Measurements from ENCODE around the gene TMPRSS9.

Gene TMPRSS9

DNA sequence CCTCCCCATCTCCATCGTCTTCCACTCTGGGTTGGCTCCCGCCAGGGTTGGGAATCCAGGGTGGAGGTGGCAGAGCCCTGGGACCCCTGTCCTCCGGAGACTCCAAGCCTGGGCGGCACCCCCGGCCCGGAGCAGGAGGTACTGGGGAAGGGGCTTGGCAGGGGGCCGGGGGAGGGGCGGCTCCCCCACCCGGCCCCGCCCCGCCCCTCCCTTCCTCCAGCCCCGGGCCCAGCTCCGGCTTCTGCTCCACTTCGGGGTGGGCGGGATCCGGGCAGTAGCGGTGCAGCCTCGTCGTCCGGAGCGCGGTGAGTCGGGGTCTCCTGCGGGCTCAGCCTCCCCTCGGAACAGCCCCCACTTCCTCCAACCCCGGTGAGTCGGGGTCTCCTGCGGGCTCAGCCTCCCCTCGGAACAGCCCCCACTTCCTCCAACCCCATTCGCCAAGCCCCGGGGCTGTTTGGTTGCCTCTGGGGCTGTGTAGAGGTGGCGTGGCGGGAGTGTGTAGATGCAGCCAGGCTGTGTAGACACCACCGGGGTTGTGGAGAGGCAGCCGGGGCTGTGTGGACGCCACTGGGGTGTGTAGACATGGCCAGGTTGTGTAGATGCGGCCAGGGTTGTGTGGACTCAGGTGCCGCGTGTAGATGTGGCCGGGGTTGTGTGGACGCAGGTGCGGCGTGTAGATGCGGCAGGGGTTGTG lies at the start of gene TMPRSS9:
Gene TMPRSS9 (plus strand): TSS at position 274 of the 694 bp plus-strand sequence. CDS start 29,521 bp downstream, outside the sequence.
- DNase-seq (ENCODE audit: low spot score), result no peak

DNA sequence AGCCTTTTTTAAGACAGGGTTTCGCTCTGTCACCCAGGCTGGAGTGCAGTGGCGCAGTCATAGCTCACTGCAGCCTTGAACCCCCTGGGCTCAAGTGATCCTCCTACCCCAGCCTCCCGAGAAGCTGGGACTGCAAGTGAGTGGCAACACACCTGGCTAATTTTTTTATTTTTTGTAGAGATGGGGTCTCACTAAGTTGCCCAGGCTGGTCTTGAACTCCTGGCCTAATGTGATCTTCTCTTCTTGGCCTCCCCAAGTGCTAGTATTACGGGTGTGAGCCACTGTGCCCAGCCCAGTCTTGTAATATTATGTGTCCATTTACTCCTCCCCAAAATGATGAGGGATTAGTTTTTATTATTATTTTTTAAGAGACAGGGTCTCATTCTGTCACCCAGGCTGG lies 49.0 kb upstream of the TMPRSS9 start:
- no peak for DNase-seq (ENCODE audit: low spot score)

DNA sequence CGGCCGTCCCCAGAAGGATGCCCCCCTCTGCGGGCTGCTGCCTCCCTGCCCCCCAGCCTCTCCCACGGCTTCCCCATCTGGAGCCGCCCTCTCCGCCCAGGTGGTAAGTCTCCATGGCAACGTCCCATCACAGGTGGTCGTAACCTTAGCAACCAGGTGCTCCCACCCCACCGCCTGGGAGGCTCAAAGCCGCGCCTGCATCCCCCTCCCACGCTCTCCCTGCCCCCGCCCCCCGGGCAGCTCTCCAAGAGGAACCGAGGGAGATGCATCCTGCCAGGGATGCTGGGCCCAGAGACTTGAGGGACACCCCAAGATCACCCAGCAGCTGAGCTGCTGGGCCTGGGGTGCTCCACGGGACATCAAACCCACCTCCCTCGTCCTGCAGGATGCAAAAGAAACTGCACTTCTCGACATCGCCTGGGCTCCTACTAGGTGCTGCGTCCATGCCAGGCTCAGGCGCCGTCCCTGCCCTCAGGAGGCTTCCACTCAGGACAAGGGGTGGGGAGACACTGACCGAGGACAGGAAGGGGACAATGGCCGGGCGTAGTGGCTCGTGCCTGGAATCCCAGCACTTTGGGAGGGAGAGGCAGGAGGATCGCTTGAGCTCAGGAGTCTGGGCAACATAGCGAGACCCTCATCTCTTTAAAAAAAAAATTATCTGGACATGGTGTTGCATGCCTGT lies 47.1 kb upstream of the TMPRSS9 start:
- no peak for DNase-seq (ENCODE audit: low spot score)

DNA sequence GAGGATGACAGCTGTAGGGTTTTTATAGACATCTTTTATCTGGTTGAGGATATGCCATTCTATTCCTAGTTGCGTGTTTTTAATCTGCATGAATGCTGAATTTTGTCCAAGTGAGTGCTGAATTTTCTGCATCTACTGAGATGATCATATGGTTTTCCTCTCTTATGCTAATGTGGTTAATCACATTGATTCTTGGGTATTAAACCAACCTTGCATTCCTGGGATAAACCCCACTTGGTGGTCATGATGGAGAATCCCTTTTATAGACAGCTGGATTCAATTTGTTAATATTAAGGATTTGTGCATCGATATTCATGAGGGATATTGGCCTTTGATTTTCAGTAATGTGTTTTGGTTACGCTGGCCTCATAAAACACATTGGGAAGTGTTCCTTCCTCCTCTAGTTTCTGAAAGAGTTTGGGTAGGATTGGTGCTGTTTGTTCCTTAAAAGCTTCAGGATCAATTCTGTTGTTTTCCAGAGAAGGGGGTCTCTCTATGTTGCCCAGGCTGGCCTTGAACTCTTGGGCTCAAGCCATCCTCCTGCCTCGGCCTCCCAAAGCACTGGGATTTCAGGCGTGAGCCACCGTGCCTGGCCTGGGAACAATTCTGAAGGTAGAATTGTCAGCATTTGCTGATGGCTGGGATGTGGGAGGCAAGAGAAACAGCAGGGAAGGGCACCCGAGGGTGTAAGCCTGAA lies 44.8 kb upstream of the TMPRSS9 start:
- DNase-seq (ENCODE audit: low spot score), result no peak

DNA sequence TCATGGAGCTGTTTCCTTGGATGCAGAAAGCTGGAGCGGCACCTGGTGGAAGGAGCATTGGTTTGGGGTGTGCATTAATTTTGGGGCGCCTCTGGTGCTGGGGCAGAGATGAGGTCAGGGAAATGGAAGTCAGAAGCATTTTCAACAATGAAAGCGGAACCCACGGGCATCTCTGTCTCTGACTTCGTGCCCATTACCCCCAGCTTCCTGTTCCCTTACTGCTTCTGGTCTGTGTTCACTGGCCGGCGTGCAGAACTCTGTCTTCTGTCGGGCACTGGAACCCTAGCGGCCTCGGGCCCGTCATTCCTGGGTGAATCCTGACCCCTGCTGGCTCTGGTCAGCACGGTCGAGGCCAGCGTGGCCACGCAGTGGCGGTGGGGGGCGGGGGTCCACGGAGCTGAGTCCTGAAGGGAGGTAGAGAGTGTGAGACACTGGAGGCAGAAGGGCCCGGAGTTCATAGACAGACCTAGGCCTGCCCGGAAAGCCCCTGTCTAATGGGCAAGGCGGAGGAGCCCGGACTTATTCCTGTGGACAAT lies 44.2 kb upstream of the TMPRSS9 start:
- peak; percentile 74 for DNase-seq (ENCODE audit: low spot score)

DNA sequence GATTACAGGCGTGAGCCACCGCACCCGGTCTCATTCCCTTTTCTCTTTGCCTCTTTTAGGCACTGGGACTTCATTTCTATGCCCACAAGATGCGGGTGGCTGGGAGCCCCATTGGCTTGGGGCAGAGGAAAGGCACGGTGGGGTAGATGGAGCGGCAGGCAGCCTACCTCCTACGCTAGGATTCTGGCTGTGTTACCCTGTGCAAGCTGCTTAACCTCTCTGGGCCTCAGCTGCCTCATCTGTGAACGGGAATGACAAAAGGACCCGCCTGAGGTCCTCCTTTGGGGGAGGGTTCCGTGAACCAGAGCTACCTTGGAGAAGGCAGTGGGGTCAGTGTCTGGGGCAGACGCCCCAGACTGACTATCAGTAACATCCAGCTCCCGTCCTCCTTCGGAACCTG lies 42.8 kb upstream of the TMPRSS9 start:
- DNase-seq (ENCODE audit: low spot score), result no peak

DNA sequence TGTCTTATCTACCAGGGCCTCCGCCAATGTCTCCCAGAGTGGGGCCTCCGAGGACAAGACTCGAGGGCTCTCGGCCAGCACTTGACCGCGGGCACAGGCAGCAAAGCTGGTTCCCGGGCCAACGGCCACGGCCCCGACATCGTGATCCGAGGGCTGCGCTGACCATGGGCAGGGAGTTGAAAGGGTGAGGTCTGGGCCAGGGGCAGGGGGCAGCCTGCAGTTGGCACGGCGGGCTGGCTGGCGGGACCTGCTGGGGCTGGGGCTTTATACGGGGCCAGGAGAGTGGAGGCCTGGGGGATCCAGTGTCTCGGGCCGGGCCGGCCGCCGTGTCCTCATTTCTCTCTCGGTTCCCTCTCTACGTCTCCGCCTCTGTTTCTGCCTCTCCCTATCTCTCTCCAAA lies 42.3 kb upstream of the TMPRSS9 start:
- no peak for DNase-seq (ENCODE audit: low spot score)

DNA sequence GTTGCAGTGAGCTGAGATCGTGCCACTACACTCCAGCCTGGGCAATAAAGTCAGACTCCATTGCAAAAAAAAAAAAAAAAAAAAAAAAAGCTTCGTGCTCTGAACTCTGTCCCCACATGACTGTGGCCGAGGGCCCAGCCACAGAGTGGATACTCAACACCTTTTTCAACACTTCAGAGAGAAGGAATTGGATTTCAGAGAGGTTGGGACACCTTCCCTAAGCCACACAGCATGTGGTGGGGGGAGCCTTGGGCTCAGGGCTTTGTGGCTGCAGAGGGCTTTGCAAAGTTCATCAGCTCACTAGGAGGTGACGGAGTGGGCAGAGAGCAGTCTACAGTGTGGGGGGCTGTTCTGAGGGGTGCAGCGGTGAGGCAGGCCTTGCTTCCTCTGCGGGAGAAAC lies 41.1 kb upstream of the TMPRSS9 start:
- DNase-seq (ENCODE audit: low spot score), result no peak

DNA sequence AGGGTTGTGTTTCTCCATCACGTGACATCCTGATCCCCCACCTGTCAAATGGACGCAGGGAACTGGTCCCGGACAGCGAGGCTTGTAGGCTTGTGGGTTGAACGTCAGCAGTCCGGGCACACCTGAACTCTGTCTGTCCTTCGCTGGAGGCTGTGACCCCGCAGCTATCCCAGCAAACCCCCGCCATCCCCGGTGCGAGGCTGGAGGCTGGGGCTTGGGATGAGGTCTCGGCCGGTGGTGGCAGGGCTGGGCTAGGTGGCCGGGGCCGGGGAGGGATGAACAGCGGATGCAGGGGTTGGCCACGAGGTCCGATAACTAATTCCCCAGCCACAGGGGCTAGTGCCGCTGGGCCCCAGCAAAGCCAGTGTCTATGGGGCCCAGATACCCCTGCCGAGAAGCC lies 40.5 kb upstream of the TMPRSS9 start:
- DNase-seq (ENCODE audit: low spot score), result no peak

DNA sequence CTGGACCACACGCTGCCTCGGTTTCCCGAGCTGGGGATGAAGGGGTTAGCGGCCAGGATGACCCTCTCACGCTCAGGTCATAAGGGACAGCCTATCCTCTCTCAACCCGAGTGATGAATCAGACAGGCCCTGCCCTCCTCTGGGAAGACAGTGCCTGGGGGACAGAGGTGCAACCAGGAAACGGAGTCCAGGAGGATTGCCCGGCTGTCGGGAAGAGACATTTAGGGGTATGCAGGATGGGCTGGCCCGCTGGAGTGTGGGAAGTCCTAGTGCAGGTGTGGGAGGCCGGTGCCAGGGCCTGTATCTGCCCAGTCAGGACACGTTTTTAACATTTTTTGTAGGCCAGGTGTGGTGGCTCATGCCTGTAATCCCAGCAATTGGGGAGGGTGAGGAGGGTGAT lies 40.0 kb upstream of the TMPRSS9 start:
- no peak for DNase-seq (ENCODE audit: low spot score)

DNA sequence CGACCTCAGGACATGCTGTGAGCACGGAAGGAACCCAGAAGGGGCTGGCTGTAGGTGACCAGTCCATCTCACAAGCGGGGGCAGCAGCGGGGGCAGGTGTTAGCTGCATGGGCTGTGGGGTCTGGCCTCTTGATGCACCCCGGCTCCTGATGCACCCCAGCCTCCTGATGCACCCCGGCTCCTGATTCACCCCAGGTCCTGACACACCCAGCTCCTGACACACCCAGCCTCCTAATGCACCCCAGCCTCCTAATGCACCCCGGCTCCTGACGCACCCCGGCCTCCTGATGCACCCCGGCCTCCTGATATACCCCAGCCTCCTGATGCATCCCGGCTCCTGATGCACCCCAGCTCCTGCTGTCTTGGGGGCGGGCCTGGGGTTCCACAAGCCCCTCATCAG lies 39.1 kb upstream of the TMPRSS9 start:
- DNase-seq (ENCODE audit: low spot score), result no peak

DNA sequence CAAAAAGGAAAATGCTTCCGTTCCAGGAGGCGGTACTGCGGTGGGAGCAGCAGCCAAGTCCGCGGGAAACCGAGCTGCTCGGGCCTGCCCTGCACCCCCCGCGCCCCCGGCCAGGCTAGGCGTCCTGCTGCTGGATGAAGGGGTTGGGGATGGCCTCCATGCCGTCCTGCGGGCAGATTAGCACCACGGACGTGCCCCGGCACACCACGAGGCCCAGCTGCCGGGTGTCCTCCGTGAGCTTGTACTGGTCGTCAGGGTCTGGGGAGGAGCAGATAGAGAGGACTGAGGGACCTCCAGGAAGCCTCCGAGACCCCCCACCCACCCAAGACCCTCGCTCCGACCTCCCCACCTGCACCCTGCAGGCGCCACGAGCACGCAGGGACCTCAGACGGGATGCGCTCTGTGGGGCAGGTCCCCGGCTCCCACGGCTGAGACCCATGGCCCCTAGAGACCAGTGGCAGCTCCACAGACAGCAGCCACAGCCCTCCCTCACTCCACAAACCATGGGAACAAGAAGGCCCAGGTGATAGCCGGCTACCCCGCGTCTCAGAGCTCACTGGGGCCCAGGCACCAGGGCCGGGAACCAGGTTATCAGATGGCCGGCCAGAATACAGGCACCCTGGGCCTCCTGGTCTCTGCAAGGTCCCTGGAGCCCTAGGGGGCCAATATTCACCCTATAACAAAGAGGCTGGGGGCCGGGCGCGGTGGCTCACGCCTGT lies 38.3 kb upstream of the TMPRSS9 start:
- no peak for DNase-seq (ENCODE audit: low spot score)

DNA sequence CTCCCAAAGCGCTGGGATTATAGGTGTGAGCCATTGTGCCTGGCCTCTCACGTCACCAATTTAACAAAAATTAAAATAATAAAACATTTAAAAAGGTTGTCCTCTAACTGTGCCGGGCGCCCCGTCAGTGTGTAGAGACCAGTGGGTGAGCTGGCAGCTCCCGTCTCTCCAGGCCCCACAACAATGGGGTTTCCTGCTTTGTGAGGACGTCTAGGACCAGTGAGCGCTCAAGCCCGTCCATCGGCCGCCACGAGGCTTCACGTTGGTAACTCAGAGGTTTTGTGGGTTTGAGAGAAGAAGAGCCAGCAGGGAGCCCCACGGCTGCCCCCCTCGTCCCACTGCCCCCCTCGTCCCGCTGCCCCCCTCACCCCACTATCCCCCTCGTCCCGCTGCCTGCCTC lies 36.4 kb upstream of the TMPRSS9 start:
- no peak for DNase-seq (ENCODE audit: low spot score)

DNA sequence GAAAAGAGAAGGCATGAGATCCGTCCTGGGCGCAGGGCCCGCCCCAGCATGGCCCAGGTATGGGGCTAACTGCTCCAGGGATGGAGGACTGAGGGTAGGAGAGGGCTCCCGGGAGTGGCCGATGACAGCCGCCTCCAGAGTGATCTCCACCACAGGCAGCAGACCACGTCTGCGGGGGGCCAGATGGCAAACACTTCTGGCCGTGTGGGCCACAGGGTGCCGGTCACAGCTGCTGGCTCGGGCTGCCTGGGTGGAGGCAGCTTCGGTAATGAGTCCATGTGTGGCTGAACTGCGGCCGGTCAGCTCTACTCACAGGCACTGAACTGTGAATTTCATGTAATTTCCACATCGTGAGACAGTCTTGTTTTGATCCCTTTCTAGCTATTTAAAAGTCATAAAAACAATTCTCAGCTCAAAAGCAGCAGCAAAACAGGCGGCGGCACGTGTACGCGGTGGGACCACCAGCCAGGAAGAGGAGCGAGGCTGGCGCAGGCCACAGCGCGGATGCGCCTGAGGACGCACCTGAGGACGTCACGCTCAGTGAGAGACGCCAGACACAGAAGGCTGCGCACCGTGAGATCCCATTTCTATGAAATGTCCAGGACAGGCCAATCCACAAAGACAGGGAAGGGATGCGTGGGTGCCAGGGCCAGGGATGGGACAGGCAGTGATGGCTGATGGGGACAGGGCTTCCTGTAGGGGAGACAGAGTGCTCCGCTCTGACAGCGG lies 35.7 kb upstream of the TMPRSS9 start:
- no peak for DNase-seq (ENCODE audit: low spot score)

DNA sequence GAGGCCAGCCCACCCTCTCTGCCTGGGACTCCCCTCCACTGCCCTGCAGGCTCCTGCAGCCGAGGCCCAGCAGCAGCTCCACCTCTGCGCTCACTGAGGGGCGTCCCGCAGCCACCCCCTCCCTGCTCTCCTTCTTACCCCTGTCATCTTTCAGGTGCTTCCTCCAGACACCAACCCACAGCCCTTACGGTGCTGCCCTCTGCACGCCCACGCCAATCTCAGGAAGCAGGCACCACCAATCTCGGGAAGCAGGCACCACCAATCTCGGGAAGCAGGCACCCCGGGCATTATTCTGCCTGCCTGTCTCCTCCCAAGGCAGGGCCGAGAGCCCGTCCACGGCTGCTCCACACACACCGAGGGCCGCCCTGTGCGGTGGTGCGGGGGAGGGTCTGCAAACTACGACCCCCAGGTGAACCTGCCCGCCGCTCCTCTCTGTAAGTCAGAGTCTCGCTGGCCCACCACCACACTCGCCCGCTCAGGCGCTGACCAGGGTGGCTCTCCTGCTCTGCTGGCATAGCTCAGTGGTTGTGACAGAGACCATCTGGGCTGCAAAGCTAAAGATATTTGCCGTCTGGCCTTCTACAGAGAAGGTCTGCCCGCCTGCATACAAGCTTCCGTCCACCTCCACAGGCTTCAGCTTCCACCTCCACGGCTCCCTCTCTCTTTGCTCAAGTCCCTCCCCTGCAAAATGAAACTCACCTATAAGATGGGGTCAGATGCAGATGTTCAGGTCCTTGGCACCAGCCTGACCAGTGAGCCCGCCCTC lies 34.6 kb upstream of the TMPRSS9 start:
- DNase-seq (ENCODE audit: low spot score), result peak; percentile 58

DNA sequence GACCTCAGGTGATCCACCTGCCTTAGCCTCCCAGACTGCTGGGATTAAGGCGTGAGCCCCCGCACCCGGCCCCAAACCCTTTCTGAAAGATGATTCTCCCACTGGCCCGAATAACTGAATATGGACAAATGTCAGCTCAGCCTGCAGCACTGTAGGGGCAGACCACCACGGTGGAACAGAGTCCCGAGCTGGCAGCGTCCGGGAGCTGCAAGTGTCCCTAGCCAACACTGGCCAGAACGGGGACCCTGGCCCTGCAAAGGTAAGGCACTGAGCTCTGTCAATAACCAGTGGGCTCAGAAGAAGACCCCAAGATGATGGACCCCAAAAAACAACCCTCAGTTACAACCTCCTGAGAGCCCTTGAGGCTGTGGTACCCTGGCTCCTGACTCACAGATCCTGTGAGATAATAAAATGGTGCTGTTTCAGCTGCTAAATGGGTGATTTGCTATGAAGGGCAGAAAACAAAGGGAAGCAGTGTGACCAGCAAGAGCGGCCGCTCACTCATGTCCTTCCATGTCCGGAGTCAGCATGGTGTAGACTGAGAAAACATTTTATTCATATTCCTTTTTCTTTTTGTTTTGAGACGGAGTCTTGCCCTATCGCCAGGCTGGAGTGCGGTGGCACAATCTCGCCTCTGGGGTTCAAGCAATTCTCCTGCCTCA lies 33.2 kb upstream of the TMPRSS9 start:
- no peak for DNase-seq (ENCODE audit: low spot score)

DNA sequence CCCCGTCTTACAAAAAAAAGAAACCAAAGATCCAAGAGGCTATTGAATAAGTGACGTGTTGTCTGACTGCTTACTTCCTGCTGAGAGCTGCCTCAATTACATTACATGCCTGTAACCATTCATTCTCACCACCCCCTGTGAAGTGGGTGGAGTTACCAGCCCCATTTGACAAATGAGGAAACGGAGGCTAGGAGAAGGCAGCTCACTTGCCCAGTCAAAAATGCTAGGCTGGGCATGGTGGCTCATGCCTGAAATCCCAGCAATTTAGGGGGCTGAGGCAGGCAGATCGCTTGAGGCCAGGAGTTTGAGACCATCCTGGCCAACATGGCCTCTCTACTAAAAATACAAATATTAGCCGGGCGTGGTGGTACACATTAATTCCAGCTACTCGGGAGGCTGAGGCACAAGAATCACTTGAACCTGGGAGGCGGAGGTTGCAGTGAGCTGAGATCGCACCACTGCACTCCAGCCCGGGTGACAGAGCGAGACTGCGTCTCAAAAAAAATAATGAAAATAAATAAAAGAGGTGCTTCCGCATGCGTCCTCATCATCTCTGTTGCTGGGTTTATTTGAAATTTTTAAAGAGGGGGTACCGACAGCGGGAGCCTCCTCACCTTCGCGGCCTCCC lies 32.2 kb upstream of the TMPRSS9 start:
- DNase-seq (ENCODE audit: low spot score), result peak; percentile 74

DNA sequence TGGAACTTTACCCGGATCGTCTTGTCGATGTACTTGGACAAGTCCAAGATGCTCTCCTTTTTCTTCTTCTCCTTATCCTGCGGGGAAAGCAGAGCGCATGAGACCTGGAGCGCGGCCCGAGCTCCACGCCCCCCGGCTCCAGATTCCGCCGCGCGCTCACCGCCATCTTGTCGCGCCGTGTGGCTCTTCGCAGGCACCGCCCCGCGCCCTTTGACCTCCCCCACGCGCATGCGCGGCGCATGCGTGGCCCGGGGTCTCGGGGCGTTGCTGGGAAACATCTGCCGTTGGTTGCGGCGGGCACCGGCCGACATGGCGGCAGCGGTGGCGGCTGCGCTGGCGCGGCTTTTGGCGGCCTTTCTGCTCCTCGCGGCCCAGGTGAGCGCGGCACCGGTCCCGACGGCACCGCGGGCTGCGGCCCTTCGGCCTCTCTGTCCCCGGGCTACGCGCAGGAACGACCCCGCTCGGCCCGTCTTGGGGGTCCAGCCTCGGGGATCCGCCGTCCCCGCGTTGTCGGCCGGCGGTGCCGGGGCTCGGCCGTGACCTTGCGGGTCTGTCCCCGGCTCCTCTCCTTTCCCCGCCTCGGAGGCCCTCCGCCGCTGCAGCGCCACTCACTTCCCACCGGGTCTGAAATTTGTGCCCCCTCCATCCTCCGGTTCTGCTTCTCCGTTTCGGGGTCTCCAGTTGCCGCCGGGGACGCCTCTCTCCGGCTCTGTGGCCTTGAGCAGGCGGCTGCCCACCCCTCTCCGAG lies 31.5 kb upstream of the TMPRSS9 start, which contains the start of the genes LSM7 and SPPL2B:
Gene LSM7 (minus strand): TSS at position 186 of the 748 bp plus-strand sequence. CDS start 20 bp downstream, at position 166.
Gene SPPL2B (plus strand): TSS at position 284 of the 748 bp plus-strand sequence. CDS start 26 bp downstream, at position 310.
- peak; percentile 87 for DNase-seq (ENCODE audit: low spot score)

DNA sequence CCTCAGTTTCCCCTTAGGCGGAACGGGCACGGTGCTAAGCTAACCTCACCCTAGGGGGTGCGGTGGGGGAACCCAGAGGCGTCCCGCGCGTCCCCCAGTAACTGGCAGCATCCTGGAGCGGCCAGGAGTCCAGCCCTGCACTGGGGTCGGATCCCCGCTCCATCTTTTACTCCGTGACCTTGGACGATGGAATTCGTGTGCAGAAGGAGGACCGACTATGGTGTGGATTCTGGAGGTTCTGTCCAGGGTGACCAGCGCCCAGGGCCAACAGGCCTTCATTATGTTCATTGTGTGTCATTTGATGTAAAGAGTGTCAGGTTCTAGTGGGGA lies 31.0 kb upstream of the TMPRSS9 start:
- no peak for DNase-seq (ENCODE audit: low spot score)

Measured in putamen (tissue), 1 donor.